CD4-positive, CD25-positive, alpha-beta regulatory T cell (primary cell): Measurements from ENCODE around the gene ST3GAL3. TPM values are rescaled to one million over a fixed set of nuclear protein-coding genes. Genes with fewer than 3 reads are reported as not detected.

ENCODE experiments used
- ATAC-seq, 2 donors: fragments of 150-1000 bp; cut with Tn5 transposase; one replicate each; pipeline ENCODE4 v1.10.0; 2021; ENCODE audit warnings: low read depth in 2 of 2, moderate number of reproducible peaks in 2 of 2, moderate library complexity in 1 of 2
- DNase-seq, 3 donors: peaks; one replicate each; pipeline versions ENCODE4 v3.0.0 to v3.0.0-alpha.2; 2012 to 2022; ENCODE audit warnings: mixed read lengths in 1 of 3
- H3K27ac ChIP-seq: one replicate; pipeline ENCODE4 v1.7.0; 2013; ENCODE audit warnings: mild to moderate bottlenecking, low read length; ENCODE audit not compliant: insufficient read depth, poor library complexity, severe bottlenecking
- H3K27me3 ChIP-seq: one replicate; pipeline ENCODE4 v1.7.0; 2013; ENCODE audit warnings: low read length; ENCODE audit not compliant: control insufficient read depth, insufficient read depth
- H3K36me3 ChIP-seq: one replicate; pipeline ENCODE4 v1.7.0; 2013; ENCODE audit warnings: mild to moderate bottlenecking, low read length, moderate library complexity; ENCODE audit not compliant: control insufficient read depth, insufficient read depth
- H3K4me1 ChIP-seq: 2 replicates; pipeline ENCODE4 v1.7.0; 2013; ENCODE audit warnings: mild to moderate bottlenecking, low read length; ENCODE audit not compliant: insufficient read depth, control insufficient read depth, poor library complexity, severe bottlenecking
- H3K4me3 ChIP-seq: one replicate; pipeline ENCODE4 v1.7.0; 2013; ENCODE audit warnings: low read depth, mild to moderate bottlenecking, low read length, moderate library complexity
- H3K9me3 ChIP-seq, 2 experiments: 1 replicate in 1 of 2; 2 replicates in 1 of 2; pipeline ENCODE4 v1.7.0; 2013; ENCODE audit warnings: low read length in 2 of 2, mild to moderate bottlenecking in 1 of 2, moderate library complexity in 1 of 2; ENCODE audit not compliant: control insufficient read depth in 2 of 2
- H3K27ac Mint-ChIP-seq, 3 donors: one replicate each; pipeline ENCODE4 v1.8.0; 2020 to 2022; ENCODE audit warnings: mild to moderate bottlenecking in 3 of 3, mixed read lengths in 3 of 3, moderate library complexity in 2 of 3
- H3K27me3 Mint-ChIP-seq: one replicate; pipeline ENCODE4 v1.8.0; 2022; ENCODE audit warnings: mild to moderate bottlenecking, mixed read lengths
- H3K36me3 Mint-ChIP-seq: one replicate; pipeline ENCODE4 v1.8.0; 2020; ENCODE audit warnings: mixed read lengths
- H3K4me1 Mint-ChIP-seq, 4 donors: one replicate each; pipeline ENCODE4 v1.8.0; 2020 to 2022; ENCODE audit warnings: mixed read lengths in 4 of 4, mild to moderate bottlenecking in 1 of 4
- H3K4me3 Mint-ChIP-seq, 4 donors: one replicate each; pipeline ENCODE4 v1.8.0; 2020 to 2022; ENCODE audit warnings: mild to moderate bottlenecking in 4 of 4, mixed read lengths in 4 of 4, moderate library complexity in 3 of 4
- H3K9me3 Mint-ChIP-seq, 7 donors: one replicate each; pipeline ENCODE4 v1.8.0; 2020 to 2022; ENCODE audit warnings: mixed read lengths in 7 of 7, mild to moderate bottlenecking in 3 of 7, moderate library complexity in 2 of 7
- polyA plus RNA-seq, 4 donors: library from polyadenylated mRNA; unstranded; fragments of 300-500 nt; fragmentation: Illumina TruSeq; gene quantifications; one replicate each; pipeline ENCODE4 v1.2.3, GENCODE V29; 2021
- total RNA-seq: library from RNA; stranded (reverse); gene quantifications from one replicate; pipeline ENCODE4 v1.2.3, GENCODE V29; 2022

ST3GAL3 gene
- total and polyA plus RNA-seq, 5 donors from 2014 or later: 5.7 to 25.0 (median 8.5) TPM

- Mint-ChIP-seq H3K27ac (no peak overlapping the region), H3K4me3 (no peak overlapping the region), H3K4me1 (peaks cover 1 to 9% (median 6%) of the 10 kb centered on the region in 4 donors), H3K36me3 (peaks cover 29% of the 10 kb centered on the region), H3K27me3 (no peaks in the 10 kb centered on the region), H3K9me3 (no peaks in the 10 kb centered on the region)
- ATAC-seq: no peak
- no peak overlapping the region for H3K27ac ChIP-seq
- H3K4me1 ChIP-seq: no peaks in the 10 kb centered on the region
- H3K27me3 ChIP-seq: no peaks in the 10 kb centered on the region
- H3K4me3 ChIP-seq: no peak overlapping the region
- no peak for DNase-seq
- H3K9me3 ChIP-seq: no peaks in the 10 kb centered on the region
- H3K36me3 ChIP-seq: peaks cover 27% of the 10 kb centered on the region
Observed at GRCh38 chr1:43956234-43956633, 248.9 kb downstream of the ST3GAL3 start.

GRCh38 chr1:43957407-43958040, 250.2 kb downstream of the ST3GAL3 start:
- no peaks in the 10 kb centered on the region for H3K9me3 ChIP-seq
- no peak for DNase-seq
- no peaks in the 10 kb centered on the region for H3K27me3 ChIP-seq
- peaks cover 27% of the 10 kb centered on the region for H3K36me3 ChIP-seq
- H3K27ac ChIP-seq: no peak overlapping the region
- no peaks in the 10 kb centered on the region for H3K27me3 Mint-ChIP-seq
- H3K9me3 Mint-ChIP-seq: no peaks in the 10 kb centered on the region
- peak overlapping the region in 1 of 4 donors; percentile 27 for H3K4me3 Mint-ChIP-seq
- no peaks in the 10 kb centered on the region for H3K4me1 ChIP-seq
- H3K4me1 Mint-ChIP-seq: peaks cover 0 to 8% (median 2%) of the 10 kb centered on the region in 4 donors
- H3K36me3 Mint-ChIP-seq: peaks cover 31% of the 10 kb centered on the region
- H3K4me3 ChIP-seq: no peak overlapping the region
- no peak for ATAC-seq
- peak overlapping the region in 1 of 3 donors; percentile 42 for H3K27ac Mint-ChIP-seq

- H3K27ac ChIP-seq: no peak overlapping the region
- no peaks in the 10 kb centered on the region for H3K4me1 ChIP-seq
- H3K27me3 Mint-ChIP-seq: no peaks in the 10 kb centered on the region
- no peak overlapping the region for H3K4me3 ChIP-seq
- H3K27ac Mint-ChIP-seq: no peak overlapping the region
- no peaks in the 10 kb centered on the region for H3K27me3 ChIP-seq
- ATAC-seq (no peak), DNase-seq (no peak)
- peaks cover 32% of the 10 kb centered on the region for H3K36me3 Mint-ChIP-seq
- peaks cover 0 to 8% (median 2%) of the 10 kb centered on the region in 4 donors for H3K4me1 Mint-ChIP-seq
- H3K9me3 Mint-ChIP-seq: no peaks in the 10 kb centered on the region
- H3K4me3 Mint-ChIP-seq: peak overlapping the region in 1 of 4 donors; percentile 27
- H3K9me3 ChIP-seq: no peaks in the 10 kb centered on the region
- peaks cover 32% of the 10 kb centered on the region for H3K36me3 ChIP-seq
Observed at GRCh38 chr1:43958351-43959255, 251.3 kb downstream of the ST3GAL3 start.

- Mint-ChIP-seq H3K9me3 (no peaks in the 10 kb centered on the region), H3K27me3 (no peaks in the 10 kb centered on the region), H3K36me3 (peaks cover 32% of the 10 kb centered on the region), H3K4me3 (no peak overlapping the region), H3K27ac (no peak overlapping the region), H3K4me1 (no peaks in the 10 kb centered on the region)
- DNase-seq (no peak), ATAC-seq (no peak)
- H3K4me1 ChIP-seq: no peaks in the 10 kb centered on the region
- H3K27ac ChIP-seq: no peak overlapping the region
- H3K36me3 ChIP-seq: peaks cover 32% of the 10 kb centered on the region
- H3K4me3 ChIP-seq: no peak overlapping the region
- H3K9me3 ChIP-seq: no peaks in the 10 kb centered on the region
- H3K27me3 ChIP-seq: no peaks in the 10 kb centered on the region
Observed at GRCh38 chr1:43960798-43961197, 253.5 kb downstream of the ST3GAL3 start.

- H3K36me3 ChIP-seq: peaks cover 30% of the 10 kb centered on the region
- Mint-ChIP-seq H3K27ac (no peak overlapping the region), H3K27me3 (no peaks in the 10 kb centered on the region), H3K36me3 (peaks cover 34% of the 10 kb centered on the region), H3K4me3 (no peak overlapping the region), H3K4me1 (no peaks in the 10 kb centered on the region), H3K9me3 (no peaks in the 10 kb centered on the region)
- no peaks in the 10 kb centered on the region for H3K27me3 ChIP-seq
- DNase-seq (no peak), ATAC-seq (no peak)
- H3K4me3 ChIP-seq: no peak overlapping the region
- no peaks in the 10 kb centered on the region for H3K9me3 ChIP-seq
- H3K27ac ChIP-seq: no peak overlapping the region
- H3K4me1 ChIP-seq: no peaks in the 10 kb centered on the region
Observed at GRCh38 chr1:43961692-43962091, 254.4 kb downstream of the ST3GAL3 start.

GRCh38 chr1:43962324-43962723, 255.0 kb downstream of the ST3GAL3 start:
- no peak overlapping the region for H3K27ac ChIP-seq
- H3K27me3 ChIP-seq: no peaks in the 10 kb centered on the region
- ATAC-seq: no peak
- H3K9me3 Mint-ChIP-seq: no peaks in the 10 kb centered on the region
- H3K4me1 Mint-ChIP-seq: no peaks in the 10 kb centered on the region
- H3K4me1 ChIP-seq: no peaks in the 10 kb centered on the region
- H3K9me3 ChIP-seq: no peaks in the 10 kb centered on the region
- peaks cover 29% of the 10 kb centered on the region for H3K36me3 ChIP-seq
- no peak overlapping the region for H3K4me3 ChIP-seq
- peak overlapping the region in 1 of 3 donors; percentile 36 for H3K27ac Mint-ChIP-seq
- no peak overlapping the region for H3K4me3 Mint-ChIP-seq
- no peaks in the 10 kb centered on the region for H3K27me3 Mint-ChIP-seq
- no peak for DNase-seq
- peaks cover 33% of the 10 kb centered on the region for H3K36me3 Mint-ChIP-seq

GRCh38 chr1:43963006-43963405, 255.7 kb downstream of the ST3GAL3 start:
- ATAC-seq (no peak), DNase-seq (no peak)
- no peaks in the 10 kb centered on the region for H3K27me3 ChIP-seq
- no peak overlapping the region for H3K27ac Mint-ChIP-seq
- peak overlapping the region in 1 of 4 donors; percentile 55 for H3K4me3 Mint-ChIP-seq
- H3K27me3 Mint-ChIP-seq: no peaks in the 10 kb centered on the region
- H3K9me3 Mint-ChIP-seq: peaks cover 0 to 1% (median 0%) of the 10 kb centered on the region in 7 donors
- H3K27ac ChIP-seq: no peak overlapping the region
- H3K4me3 ChIP-seq: no peak overlapping the region
- no peaks in the 10 kb centered on the region for H3K4me1 ChIP-seq
- H3K4me1 Mint-ChIP-seq: no peaks in the 10 kb centered on the region
- peaks cover 22% of the 10 kb centered on the region for H3K36me3 ChIP-seq
- peaks cover 28% of the 10 kb centered on the region for H3K36me3 Mint-ChIP-seq
- H3K9me3 ChIP-seq: no peaks in the 10 kb centered on the region
